ENCODE results near the gene SNCG. TPM values are rescaled to one million over a fixed set of nuclear protein-coding genes. Genes with fewer than 3 reads are reported as not detected.

Gene SNCG
- polyA plus RNA-seq, 2 of the 4 experiments (the other 2 are of a cell fraction): 7.4 to 17.9 TPM

DNA sequence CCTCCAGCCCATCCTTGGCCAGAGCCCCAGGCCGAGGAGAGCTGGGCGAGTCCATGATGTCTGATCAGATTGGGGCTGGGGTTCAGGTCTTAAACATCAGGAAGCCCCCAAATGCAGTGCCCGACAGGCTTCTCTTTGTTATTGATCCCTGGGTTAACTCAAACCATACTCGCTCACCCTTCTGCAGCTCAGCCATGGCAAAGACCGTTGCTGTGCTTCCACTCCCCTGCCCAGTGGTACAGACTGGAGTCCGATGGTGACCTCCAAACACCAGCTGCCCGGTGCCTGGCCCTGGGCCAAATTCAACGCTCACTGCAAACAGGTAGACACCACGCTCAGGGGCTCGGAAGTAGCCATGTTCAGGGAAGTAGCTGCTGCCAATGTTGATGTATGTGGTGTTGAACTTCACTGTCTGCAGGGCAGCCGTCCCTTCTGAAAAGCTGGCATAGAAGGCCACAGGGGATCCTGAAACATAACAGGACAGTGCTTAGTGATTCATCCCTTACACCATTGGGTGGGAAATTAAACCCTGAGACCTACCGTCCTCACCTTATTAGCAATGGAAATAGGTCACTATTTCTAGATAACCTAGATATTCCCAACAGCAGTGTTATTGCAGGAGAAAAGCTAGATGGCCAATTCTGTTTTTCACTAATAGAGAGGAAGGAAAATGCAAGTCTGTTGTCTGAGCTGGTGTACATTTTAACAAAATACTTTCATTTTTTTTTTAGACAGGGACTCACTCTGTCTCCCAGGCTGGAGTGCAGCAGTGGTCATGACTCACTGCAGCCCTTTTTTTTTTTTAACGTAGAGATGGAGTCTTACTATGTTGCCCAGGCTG, 21.5 kb upstream of the SNCG start:
- no peak for TF ChIP-seq HDAC2 (IDR thresholded peaks at IDR 0.05)
- no peak for TF ChIP-seq RARB (CRISPR knock-in tag; IDR thresholded peaks at IDR 0.05)
- TF ChIP-seq ZC3H11A (IDR thresholded peaks at IDR 0.05): no peak
- TF ChIP-seq RCOR1 (IDR thresholded peaks at IDR 0.05; ENCODE audit: low read depth, low read length): no peak
- TF ChIP-seq, protein P1, sequence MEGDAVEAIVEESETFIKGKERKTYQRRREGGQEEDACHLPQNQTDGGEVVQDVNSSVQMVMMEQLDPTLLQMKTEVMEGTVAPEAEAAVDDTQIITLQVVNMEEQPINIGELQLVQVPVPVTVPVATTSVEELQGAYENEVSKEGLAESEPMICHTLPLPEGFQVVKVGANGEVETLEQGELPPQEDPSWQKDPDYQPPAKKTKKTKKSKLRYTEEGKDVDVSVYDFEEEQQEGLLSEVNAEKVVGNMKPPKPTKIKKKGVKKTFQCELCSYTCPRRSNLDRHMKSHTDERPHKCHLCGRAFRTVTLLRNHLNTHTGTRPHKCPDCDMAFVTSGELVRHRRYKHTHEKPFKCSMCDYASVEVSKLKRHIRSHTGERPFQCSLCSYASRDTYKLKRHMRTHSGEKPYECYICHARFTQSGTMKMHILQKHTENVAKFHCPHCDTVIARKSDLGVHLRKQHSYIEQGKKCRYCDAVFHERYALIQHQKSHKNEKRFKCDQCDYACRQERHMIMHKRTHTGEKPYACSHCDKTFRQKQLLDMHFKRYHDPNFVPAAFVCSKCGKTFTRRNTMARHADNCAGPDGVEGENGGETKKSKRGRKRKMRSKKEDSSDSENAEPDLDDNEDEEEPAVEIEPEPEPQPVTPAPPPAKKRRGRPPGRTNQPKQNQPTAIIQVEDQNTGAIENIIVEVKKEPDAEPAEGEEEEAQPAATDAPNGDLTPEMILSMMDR (IDR thresholded peaks at IDR 0.05): no peak
- TF ChIP-seq, protein P2, sequence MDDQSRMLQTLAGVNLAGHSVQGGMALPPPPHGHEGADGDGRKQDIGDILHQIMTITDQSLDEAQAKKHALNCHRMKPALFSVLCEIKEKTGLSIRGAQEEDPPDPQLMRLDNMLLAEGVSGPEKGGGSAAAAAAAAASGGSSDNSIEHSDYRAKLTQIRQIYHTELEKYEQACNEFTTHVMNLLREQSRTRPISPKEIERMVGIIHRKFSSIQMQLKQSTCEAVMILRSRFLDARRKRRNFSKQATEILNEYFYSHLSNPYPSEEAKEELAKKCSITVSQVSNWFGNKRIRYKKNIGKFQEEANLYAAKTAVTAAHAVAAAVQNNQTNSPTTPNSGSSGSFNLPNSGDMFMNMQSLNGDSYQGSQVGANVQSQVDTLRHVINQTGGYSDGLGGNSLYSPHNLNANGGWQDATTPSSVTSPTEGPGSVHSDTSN (IDR thresholded peaks at IDR 0.05): no peak
- 77% methylated on average over 13 of the region's 13 CpGs for WGBS (ENCODE audit: missing lambda C conversion rate)
- ChIA-PET CTCF (interaction anchor here (0.6 to 4.9 kb wide), 6 partner anchors 9 to 248 kb away, joined by 3 to 57 read pairs (median 3); partner anchors contain the start of gene ADIRF), POLR2A (no interaction called here)
- FAIRE-seq: no peak
- no peak for DNase-seq (ENCODE audit: low read depth in 1 of 2, low spot score in 1 of 2)
- Histone ChIP-seq H3K9me3 (no peaks in the 10 kb centered on the region), H3K27ac (no peak overlapping the region), H3K4me2 (no peak overlapping the region), H3K4me3 (no peak overlapping the region), H3K4me1 (peaks cover 1% of the 10 kb centered on the region; the same call in 1 of the 3 replicates)
- ATAC-seq: no peak

DNA sequence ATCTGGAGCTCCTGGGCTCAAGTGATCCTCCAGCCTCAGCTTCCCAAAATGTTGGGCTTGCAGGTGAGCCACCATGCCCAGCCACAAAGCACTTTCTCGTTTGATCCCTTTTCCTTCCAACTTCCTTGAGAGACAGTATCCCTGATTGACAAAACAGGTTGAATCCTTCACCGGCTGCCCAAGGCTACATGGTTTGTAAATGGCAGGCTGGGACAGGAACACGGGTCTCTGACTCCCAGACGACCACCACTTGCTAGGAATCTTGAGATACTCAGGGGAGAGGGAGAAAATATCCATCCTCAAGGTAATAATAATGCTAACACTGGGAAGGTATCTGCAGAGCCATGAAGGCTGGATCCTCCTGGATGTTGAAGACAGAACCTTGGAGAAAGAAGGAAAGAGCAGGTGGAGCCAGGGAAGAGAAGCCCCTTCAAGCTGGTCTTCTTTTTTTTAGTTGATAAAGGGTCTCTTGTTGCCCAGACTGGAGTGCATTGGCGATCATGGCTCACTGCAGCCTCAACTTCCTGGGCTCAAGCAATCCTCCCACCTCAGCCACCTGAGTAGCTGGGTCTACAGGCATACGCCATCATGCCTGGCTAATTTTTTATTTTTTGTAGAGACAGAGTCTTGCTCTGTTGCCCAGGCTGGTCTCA, 20.8 kb upstream of the SNCG start:
- POLR2A ChIA-PET: no interaction called here
- Histone ChIP-seq H3K4me3 (no peak overlapping the region), H3K4me2 (no peak overlapping the region), H3K4me1 (no peaks in the 10 kb centered on the region), H3K9me3 (no peaks in the 10 kb centered on the region), H3K27ac (no peak overlapping the region)
- WGBS (ENCODE audit: missing lambda C conversion rate): 46% methylated on average over 6 of the region's 6 CpGs
- FAIRE-seq (no peak), DNase-seq (ENCODE audit: low read depth in 1 of 2, low spot score in 1 of 2) (no peak), ATAC-seq (no peak)
- CTCF ChIA-PET: interaction anchor here (1.2 to 4.9 kb wide), 8 partner anchors 8 to 249 kb away, joined by 3 to 57 read pairs (median 4); partner anchors contain the start of genes ADIRF and MMRN2
- TF ChIP-seq FOSB (CRISPR knock-in tag; IDR thresholded peaks at IDR 0.05) (no peak), FOSL2 (IDR thresholded peaks at IDR 0.05) (no peak), FOSL2 (CRISPR knock-in tag; IDR thresholded peaks at IDR 0.05) (no peak), EHMT2 (IDR thresholded peaks at IDR 0.05; ENCODE audit: low read depth) (no peak), HDAC2 (IDR thresholded peaks at IDR 0.05) (no peak), ZSCAN20 (CRISPR knock-in tag; IDR thresholded peaks at IDR 0.05) (no peak), POLR2AphosphoS2 (conservative IDR thresholded peaks at IDR 0.05; ENCODE audit: low read length) (no peak)
- TF ChIP-seq, protein P3, sequence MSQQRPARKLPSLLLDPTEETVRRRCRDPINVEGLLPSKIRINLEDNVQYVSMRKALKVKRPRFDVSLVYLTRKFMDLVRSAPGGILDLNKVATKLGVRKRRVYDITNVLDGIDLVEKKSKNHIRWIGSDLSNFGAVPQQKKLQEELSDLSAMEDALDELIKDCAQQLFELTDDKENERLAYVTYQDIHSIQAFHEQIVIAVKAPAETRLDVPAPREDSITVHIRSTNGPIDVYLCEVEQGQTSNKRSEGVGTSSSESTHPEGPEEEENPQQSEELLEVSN (IDR thresholded peaks at IDR 0.05; ENCODE audit: borderline replicate concordance, low read depth): no peak
- TF ChIP-seq, protein P1 (IDR thresholded peaks at IDR 0.05): no peak
- TF ChIP-seq, protein P2 (IDR thresholded peaks at IDR 0.05): no peak
- TF ChIP-seq, protein P4, sequence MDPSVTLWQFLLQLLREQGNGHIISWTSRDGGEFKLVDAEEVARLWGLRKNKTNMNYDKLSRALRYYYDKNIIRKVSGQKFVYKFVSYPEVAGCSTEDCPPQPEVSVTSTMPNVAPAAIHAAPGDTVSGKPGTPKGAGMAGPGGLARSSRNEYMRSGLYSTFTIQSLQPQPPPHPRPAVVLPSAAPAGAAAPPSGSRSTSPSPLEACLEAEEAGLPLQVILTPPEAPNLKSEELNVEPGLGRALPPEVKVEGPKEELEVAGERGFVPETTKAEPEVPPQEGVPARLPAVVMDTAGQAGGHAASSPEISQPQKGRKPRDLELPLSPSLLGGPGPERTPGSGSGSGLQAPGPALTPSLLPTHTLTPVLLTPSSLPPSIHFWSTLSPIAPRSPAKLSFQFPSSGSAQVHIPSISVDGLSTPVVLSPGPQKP (IDR thresholded peaks at IDR 0.05; ENCODE audit: low read depth, low read length): no peak
